Measurements from ENCODE around the gene CCDC86. TPM values are rescaled to one million over a fixed set of nuclear protein-coding genes. Genes with fewer than 3 reads are reported as not detected.

The CCDC86 gene
- total and polyA plus RNA-seq, 9 of the 15 experiments (the other 6 are each of a cell fraction or from before 2014, with no cell fraction given): 4.6 to 102 (median 25.2) TPM

DNA sequence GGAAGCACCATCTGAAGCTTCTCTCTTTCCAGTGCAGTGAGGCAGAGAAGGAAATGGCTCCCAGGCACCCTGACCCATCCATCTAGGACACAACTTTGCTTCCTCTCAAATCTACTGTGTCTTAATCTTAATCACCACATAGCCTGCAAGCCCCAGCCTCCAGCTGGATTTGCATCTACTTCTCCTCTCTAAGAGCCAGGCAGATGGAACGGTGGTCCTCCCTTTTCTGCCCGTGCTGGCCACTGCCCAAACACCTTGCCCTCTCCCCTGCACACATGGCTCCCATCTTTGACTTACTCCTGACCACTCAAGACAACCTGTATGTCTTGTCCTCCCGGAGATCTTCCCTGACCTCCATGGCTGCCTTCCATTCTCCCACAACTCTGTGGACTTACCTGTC lies 49.4 kb upstream of the CCDC86 start:
- 0% methylated on average over 3 of the region's 3 CpGs for WGBS (ENCODE audit: insufficient coverage, low coverage, missing lambda C conversion rate)
- Histone ChIP-seq H3K4me2 (ENCODE audit: insufficient read depth, low read length) (no peak overlapping the region), H3K4me1 (replicated peaks in 1 of 2; ENCODE audit: control insufficient read depth in 2 of 2, insufficient read depth in 2 of 2, low read length in 2 of 2) (no peaks in the 10 kb centered on the region), H2AFZ (ENCODE audit: low read depth, low read length) (no peak overlapping the region), H3K9ac (ENCODE audit: insufficient read depth in 1 of 2, low read depth in 2 of 2, low read length in 2 of 2) (no peak overlapping the region), H3K27me3 (ENCODE audit: control insufficient read depth in 2 of 2, insufficient read depth in 2 of 2, low read length in 2 of 2) (peaks cover 0 to 44% of the 10 kb centered on the region in 2 experiments; a peak in 2 of 5 replicates), H3K27ac (ENCODE audit: extremely low read depth, low read depth, low read length) (no peak overlapping the region), H4K20me1 (replicated peaks; ENCODE audit: control insufficient read depth, insufficient read depth, low read length) (no peaks in the 10 kb centered on the region), H3K9me1 (ENCODE audit: control insufficient read depth, insufficient read depth, low read length) (no peaks in the 10 kb centered on the region), H3K9me3 (replicated peaks; ENCODE audit: control insufficient read depth, insufficient read depth, low read depth, low read length) (no peaks in the 10 kb centered on the region), H3K4me3 (no peak overlapping the region), H3K36me3 (ENCODE audit: control insufficient read depth, insufficient read depth, low read length) (no peaks in the 10 kb centered on the region), H3K79me2 (ENCODE audit: control insufficient read depth, insufficient read depth, low read length) (no peaks in the 10 kb centered on the region)
- in situ Hi-C loops (cut with MboI): no loop called here
- FAIRE-seq (no peak), ATAC-seq (no peak), DNase-seq (ENCODE audit: extremely low read depth in 1 of 4, low spot score in 3 of 4) (no peak)
- no peak for TF ChIP-seq ZNF143 (CRISPR knock-in tag; IDR thresholded peaks at IDR 0.05)
- TF ChIP-seq, protein P1, sequence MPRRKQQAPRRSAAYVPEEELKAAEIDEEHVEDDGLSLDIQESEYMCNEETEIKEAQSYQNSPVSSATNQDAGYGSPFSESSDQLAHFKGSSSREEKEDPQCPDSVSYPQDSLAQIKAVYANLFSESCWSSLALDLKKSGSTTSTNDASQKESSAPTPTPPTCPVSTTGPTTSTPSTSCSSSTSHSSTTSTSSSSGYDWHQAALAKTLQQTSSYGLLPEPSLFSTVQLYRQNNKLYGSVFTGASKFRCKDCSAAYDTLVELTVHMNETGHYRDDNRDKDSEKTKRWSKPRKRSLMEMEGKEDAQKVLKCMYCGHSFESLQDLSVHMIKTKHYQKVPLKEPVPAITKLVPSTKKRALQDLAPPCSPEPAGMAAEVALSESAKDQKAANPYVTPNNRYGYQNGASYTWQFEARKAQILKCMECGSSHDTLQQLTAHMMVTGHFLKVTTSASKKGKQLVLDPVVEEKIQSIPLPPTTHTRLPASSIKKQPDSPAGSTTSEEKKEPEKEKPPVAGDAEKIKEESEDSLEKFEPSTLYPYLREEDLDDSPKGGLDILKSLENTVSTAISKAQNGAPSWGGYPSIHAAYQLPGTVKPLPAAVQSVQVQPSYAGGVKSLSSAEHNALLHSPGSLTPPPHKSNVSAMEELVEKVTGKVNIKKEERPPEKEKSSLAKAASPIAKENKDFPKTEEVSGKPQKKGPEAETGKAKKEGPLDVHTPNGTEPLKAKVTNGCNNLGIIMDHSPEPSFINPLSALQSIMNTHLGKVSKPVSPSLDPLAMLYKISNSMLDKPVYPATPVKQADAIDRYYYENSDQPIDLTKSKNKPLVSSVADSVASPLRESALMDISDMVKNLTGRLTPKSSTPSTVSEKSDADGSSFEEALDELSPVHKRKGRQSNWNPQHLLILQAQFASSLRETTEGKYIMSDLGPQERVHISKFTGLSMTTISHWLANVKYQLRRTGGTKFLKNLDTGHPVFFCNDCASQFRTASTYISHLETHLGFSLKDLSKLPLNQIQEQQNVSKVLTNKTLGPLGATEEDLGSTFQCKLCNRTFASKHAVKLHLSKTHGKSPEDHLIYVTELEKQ (CRISPR knock-in tag; IDR thresholded peaks at IDR 0.05): no peak
- POLR2A ChIA-PET: interaction anchor here (0.7 kb wide), 1 partner anchor 26 kb away, joined by 4 read pairs; no protein-coding TSS in a partner anchor
- intact Hi-C loops (cut with micrococcal nuclease): no loop called here
- CTCF ChIA-PET (ENCODE audit: low intra/inter-chr PET ratio): no interaction called here
- no TSS peak for BruUV-seq (replicated peaks)
